HG02610 (cell line): ENCODE measurements around the gene CARNS1.

ENCODE experiments used
- ATAC-seq: cut with Tn5 transposase; IDR thresholded peaks from one replicate; pipeline ENCODE4 v1.9.1; 2021; ENCODE audit warnings: mild to moderate bottlenecking, moderate library complexity; ENCODE audit not compliant: unreplicated experiment

CARNS1 gene, protein sequence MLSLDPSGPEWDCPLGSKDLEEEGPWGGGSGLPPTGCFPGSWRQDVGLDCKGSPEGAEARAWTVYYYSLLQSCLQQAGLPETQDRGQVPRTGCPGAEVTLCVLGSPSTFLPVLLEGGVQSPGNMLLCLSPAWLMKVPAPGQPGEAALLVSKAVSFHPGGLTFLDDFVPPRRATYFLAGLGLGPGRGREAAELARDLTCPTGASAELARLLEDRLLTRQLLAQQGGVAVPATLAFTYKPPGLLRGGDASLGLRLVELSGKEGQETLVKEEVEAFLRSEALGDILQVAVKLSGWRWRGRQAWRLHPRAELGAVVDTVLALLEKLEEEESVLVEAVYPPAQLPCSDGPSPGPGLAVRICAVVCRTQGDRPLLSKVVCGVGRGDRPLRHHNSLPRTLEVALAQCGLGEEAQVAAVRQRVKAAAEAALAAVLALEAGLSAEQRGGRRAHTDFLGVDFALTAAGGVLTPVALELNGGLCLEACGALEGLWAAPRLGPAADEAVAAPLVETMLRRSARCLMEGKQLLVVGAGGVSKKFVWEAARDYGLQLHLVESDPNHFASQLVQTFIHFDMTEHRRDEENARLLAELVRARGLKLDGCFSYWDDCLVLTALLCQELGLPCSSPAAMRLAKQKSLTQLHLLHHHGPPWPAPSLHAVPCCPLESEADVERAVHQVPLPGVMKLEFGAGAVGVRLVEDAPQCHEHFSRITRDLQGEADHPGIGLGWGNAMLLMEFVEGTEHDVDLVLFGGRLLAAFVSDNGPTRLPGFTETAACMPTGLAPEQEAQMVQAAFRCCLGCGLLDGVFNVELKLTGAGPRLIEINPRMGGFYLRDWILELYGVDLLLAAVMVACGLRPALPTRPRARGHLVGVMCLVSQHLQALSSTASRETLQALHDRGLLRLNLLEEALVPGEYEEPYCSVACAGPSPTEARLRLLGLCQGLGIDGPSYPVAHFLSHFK

DNA sequence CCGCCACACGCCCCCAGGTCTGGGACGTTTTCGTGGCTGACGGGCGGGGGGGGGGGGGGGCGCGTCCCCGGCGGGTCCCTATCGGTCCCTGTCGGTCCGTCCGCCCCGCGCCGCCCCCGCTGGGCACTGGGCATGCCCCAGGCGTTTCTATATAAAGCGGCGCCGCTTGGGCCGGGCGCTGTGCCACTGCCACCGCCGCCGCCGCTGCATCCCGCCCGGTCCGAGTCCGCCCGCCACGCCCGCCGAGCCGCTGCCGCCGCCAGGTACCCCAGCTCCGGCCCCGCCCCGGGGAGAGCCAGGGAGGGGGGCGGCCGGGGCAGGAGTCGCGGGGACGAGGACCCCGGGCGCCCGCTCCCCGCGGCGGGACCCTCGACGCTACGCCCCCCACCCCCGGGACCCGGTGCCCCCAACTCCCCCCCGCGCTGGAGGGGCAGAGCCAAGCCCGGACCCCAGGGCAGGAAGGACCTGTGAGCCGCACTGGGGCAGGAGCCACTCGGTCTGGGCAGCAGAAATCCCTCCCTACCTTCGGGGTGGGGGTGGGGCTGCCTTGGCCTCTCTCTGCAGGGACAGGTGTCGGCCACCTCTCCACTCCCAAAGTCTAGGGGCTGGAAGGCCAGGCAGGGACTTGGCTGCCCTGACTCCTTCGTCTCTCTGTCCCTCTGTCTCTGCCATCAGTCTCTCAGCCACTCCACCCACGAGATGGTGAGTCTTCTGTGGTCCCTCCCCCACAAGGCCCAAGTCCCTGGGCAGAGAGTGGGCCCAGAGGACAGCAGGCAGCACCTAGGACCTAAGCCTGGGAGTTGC is at the start of gene CARNS1:
CARNS1 (plus strand) TSS at position 178 of the 804 bp plus-strand sequence; CDS start at position 700, 522 bp downstream.
- ATAC-seq: no peak

- ATAC-seq: no peak
These were observed 49.6 kb upstream of the CARNS1 start for GRCh38 chr11:67365736-67366444.

DNA sequence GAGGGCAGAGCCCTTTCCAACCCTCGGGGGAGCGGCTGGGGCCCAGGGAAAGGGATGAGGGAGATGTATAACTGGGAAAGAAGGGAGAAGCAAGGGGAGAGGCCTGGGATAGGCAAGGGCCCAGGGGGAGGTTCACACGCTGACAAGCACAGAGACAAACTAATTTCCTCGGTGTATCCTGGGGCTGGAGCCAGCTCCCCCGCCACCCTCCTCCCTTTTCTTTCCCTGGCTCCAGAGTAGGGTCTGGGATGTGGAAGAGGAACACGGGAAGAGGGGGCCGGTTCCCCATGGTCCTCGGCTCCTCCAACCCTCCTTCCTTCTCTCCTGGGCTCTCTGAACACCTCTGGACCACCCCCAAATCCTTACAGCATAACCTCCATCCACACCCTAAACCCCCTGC is 48.9 kb upstream of the CARNS1 start:
- no peak for ATAC-seq

GRCh38 chr11:67366961-67367760 is 48.3 kb upstream of the CARNS1 start:
- no peak for ATAC-seq

- ATAC-seq: no peak
These were observed 47.7 kb upstream of the CARNS1 start for GRCh38 chr11:67367761-67368227.

DNA sequence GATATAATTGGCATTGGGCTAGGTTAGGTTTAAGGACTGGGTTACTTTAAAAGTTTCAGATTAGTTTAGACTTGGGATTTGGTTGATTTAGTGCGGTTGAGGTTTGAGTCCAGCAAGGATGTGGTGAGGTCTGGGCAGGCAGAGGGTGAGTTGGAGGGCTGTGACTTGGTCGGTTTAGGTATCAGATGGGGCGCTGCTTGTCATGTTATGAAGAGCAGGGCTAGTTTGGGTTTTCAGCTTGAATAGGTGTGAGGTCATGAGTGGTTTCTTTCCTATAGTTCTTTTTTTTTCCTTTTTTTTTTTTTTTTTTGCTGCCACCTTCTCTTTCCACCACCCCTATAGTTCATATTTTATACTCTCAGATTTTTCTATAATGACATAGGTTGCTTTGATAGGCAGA is 46.9 kb upstream of the CARNS1 start:
- no peak for ATAC-seq

- no peak for ATAC-seq
These were observed 46.2 kb upstream of the CARNS1 start for GRCh38 chr11:67369275-67369674.

DNA sequence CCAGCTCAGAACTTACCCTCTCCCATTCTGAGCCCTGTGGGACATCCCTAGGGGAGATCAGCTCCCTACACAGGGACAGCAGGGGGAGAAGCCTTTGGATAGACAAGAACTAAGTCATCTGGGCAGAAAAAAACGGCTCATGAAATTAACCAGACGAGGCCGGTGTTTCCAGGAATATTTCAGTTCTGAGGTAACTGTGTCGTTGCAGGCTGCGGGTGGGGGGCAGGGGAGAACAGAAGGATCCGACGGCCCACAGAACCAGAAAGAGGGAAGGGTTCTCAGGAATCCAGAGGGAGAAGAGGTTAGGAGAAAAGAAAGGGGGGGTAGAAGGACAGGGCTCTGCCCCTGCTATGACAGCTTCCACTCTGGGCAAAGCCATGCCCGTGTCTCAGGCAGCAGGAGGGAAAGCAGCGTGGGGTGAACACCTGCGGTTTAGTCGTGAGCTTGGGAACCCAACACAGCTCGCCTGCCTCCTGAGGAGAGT is 45.6 kb upstream of the CARNS1 start:
- ATAC-seq: no peak

GRCh38 chr11:67370351-67371076 is 45.0 kb upstream of the CARNS1 start:
- no peak for ATAC-seq

DNA sequence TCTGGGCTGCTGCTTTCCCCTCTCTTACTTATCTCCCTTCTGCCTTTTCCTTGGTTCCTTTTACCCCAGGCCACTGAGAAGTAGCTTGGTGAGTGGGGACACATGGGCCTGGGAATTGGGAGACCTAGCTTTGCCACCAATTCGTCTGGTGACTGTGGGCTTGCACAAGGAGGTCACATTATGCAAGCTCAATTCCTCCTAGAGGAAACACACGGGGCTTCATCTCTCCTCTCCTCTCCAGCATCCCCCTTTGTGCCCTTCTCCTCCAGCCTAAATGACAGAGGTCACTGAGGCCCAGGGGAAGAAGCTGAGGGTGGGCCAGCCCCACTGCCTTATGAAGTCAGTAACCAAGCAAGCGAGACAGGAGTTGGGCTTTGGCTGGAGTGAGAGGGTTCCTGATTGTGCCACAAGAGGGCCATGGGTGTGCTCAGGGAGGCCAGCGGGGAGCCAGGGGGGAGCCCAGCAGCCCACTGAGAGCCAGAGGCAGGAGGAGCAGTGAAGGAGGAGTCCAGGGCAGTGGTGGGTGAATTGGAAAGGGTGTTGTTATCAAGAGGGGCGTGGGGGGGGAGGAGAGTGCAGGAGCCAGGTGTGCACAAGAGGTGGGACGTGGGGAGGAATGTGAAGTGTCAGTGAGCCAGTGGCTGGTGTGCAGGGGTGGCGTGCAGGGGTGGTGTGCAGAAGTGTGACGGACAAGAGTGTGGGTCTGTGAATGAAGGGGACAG is 44.1 kb upstream of the CARNS1 start:
- ATAC-seq: no peak

DNA sequence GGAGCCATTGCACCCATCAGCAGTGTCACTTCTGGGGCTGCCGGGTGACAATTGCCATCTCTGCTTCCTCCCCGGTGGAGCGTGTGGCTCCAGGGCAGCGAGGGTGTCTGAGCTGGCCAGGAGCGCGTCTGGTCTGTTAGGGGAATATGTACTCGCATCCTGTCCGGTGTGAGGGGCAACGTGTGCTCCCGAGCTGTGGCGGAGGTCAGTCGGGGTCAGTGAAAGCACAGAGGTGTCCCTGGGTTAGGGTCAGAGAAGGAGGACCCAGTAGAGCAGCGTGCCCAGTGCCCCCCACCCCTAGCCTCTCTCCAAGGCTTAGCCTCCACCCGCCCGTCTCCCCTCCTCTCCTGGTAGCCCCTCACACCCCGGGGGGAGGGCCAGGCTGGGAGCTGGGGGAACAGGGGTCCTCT is 43.6 kb upstream of the CARNS1 start:
- ATAC-seq: no peak

DNA sequence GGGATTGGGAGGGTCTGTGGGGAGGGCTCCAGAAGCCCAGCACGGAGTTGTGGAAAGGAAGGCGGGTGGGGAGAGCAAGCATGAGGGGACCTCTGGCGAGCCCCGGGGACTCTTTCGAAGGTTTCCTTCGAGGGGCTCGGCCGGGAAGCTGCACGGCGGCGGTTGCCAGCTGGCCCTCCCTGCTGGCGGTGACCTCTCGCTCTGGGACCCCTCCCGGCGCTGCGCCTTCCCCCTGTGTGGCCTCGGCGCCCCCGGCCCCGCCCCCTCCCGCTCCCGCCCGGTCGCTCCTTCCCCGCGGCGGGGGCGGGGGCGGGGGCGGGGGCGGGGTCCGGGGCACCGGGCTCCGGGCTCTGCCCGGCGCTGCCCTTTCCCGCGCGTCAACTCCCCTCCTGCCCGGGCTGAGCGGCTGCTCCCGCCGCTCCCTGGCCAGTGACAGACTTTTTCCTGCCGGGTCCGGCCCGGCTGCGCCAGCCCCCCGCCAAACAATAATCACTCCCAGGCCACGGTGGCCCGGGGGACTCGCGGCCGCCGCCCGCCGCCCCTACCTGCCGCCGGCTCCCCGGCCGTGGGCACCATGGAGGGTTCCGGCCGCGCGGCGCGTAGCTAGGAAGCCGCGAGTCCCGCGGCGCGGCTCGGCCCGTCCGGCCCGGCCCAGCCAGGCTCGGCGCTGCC is 43.0 kb upstream of the CARNS1 start:
- no peak for ATAC-seq

GRCh38 chr11:67372993-67373647 is 42.4 kb upstream of the CARNS1 start, which contains the start of gene CLCF1:
Gene CLCF1, minus strand, starts transcription at chr11:67373598. Its CDS starts 59 bp downstream, at chr11:67373539.
- no peak for ATAC-seq

GRCh38 chr11:67373648-67374570 is 41.6 kb upstream of the CARNS1 start:
- no peak for ATAC-seq

DNA sequence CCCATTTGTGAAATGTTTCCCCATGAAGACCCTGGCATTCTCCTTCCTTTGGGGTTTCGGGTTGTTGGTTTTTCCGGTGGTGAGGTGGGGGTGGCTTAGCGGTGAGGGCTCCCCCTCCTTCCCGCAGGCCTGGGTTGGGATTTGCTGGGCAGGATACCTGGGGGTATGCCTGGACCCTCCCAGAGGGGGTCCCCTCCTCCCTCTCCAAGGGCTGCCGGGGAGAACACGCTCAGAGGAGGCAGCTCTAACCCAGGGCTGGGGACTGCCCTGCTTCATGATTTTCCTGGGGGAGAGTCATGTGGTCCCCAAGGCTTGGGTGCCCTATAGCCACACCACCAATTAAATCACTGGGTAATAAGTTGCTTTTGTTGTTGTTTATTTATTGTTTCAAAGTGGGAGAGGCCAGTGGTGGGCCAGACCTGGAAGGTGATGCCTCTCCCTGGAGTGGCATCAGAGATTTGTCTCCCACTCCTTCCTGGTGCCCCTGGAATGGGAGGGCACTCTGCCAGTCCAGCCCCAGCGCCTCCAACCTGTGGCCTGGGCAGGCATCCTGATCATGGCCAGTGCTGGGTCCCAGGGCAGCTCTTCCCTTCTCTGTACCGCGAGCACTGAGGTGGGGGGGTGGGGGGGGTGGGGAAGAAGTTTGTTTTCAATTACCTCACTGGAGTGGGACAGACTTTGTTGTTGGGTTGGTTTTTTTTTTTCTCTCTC is 40.8 kb upstream of the CARNS1 start:
- ATAC-seq: no peak
